GM19099 (cell line): Measurements from ENCODE around the gene ZNF362.

Experiments used
- POLR2A ChIP-seq: IDR thresholded peaks from 3 replicates; pipeline ENCODE4 v1.6.1; 2011; ENCODE audit warnings: low read depth; ENCODE audit not compliant: insufficient read length; ENCODE audit errors: extremely low read depth

The ZNF362 gene

GRCh38 chr1:33270808-33271465 is 14.6 kb downstream of the ZNF362 start:
- no peak for TF ChIP-seq POLR2A

GRCh38 chr1:33271666-33272505 is 15.6 kb downstream of the ZNF362 start:
- no peak for TF ChIP-seq POLR2A

GRCh38 chr1:33272509-33272908 is 16.2 kb downstream of the ZNF362 start:
- TF ChIP-seq POLR2A = no peak

DNA sequence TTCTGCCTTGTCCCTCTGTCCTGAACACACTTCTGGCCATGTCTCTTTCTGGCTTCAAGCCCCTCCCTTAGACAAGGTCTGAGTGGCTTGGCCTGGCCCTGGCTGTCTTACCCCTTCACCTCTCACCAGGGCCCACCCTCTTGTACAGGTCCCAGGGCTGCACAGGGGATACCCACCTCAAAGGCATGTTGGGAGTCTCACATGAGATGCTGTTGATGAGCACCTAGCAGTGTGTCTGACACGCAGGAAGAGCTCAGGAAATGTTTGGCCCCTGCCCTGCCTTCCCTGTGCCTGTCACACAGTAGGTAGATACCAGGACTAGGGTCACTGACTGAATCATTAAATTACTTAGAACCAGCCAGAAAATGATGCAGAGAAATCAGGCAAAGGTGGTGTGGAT is 16.6 kb downstream of the ZNF362 start:
- no peak for TF ChIP-seq POLR2A

DNA sequence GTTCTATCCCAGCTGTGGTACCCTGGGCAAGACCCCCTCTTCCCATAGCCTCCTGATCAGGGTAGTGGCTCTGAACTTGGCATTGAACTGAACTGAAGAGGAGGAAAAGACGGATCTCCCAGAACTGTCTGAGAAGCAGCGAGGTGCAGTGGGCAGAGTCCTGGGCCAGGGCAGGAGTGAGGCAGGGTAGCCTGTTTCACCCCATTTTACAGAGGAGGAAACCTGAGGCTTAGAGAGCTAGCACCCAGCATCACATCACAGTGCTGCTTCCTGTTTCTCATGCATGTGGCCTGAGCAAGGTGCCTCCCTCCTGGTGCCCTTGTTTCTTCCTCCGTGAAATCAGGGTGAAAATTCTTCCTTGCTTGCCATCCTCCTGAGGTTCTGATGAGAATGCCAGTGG is 17.1 kb downstream of the ZNF362 start:
- no peak for TF ChIP-seq POLR2A

GRCh38 chr1:33273961-33274371 is 17.7 kb downstream of the ZNF362 start:
- no peak for TF ChIP-seq POLR2A

DNA sequence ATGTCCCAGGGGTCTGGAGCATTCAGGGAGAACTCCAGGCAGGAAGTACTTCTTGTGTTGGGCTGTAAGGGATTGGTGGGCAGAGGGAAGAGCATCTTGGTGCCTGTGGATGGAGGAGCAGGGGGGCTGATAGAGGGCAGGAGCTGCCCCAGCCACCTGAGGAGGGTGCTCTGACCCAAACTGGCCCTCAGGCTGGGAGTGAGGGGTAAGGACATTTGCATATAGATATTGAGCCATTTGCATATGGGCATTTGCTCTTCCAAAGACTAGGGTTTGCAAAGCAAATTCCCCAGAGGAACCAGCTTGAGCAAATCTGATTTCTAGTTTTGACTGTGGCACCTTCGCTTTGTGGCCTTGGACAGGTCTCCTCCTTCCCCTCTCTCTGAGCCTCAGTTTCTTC is 18.2 kb downstream of the ZNF362 start:
- no peak for TF ChIP-seq POLR2A

DNA sequence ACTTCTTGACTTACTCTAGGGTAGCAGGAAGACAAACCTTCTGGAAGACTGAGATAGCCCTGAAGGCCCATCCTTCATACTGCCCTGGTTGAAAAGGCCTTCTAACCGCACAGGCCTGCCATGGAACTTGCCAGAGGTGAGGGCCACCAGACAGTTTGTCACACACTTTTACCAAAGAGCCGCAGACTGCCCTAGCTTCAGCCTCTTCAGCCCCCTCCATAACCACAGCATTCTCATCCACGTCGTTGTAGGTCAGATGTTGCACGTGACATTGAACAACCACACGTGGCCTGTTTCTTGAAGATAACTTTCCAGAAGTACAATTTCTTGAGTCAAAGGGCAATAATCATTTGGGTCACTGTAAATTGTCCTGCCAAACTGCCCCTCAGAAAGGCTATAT is 18.9 kb downstream of the ZNF362 start:
- no peak for TF ChIP-seq POLR2A

DNA sequence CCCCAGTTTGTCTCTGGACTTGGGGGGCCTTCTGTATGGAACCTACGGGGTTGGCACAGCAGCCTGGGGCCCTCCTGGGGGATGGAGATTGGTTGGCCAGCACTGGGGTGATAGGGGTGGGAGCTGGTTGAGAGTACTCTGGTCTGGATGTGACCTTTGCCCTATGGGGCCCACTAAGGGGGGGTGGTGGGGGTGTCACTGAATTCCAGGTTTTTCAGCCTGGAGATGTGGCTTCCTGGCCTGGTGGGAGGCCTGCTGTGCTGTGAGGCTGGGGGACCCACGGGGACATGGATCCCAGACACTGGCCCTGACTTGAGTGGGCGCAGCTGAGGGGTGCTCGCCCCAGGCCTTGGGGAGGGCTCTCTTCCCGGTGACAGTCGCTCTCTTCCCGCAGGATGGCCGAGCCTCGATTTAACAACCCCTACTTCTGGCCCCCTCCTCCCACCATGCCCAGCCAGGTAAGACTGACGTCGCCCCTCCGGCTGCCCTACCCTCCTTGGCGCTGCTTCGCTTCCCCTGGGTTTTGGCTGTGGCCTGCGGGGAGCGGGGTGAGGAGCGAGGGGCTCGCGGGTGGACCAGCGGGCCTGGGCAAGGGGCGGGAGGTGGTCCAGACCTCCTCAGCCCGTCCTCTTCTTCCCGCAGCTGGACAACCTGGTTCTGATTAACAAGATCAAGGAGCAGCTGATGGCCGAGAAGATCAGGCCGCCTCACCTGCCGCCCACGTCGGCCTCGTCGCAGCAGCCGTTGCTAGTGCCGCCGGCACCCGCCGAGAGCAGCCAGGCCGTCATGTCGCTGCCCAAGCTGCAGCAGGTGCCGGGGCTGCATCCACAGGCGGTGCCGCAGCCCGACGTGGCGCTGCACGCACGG is 19.6 kb downstream of the ZNF362 start:
- no peak for TF ChIP-seq POLR2A

DNA sequence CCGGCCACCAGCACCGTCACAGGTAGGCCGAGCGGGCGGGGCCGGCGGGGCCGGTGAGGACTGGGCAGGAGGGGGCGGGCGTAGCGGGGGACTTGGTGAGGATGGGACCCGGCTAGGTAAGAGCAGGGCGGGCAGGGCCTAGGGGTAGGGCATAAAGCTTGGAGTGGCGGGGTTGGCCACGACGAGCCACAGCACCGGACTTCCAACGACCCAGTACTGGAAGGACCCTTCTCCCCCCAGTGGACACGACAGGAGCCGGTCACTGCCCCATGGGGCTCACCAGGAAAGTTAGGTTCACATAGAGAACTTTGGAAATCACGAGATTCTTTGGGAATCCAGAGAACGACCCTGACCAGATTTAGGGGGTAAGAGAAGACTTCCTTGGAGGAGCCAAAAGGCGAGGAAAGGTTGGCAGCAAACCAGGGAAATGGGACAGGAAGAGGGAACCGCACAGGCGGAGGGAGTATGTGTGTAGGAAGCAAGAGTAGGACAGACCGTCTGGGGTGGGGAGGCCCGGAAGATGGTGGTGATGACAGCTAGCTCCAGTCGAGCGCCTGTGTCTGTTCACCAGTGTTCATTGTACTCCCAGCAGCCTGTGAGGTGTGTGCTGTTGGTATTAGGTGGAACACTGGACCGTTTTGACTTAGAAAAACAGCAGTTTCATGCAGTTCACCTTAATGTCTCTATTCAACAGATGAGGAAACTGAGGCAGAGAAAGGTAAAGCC is 20.4 kb downstream of the ZNF362 start:
- TF ChIP-seq POLR2A = no peak

DNA sequence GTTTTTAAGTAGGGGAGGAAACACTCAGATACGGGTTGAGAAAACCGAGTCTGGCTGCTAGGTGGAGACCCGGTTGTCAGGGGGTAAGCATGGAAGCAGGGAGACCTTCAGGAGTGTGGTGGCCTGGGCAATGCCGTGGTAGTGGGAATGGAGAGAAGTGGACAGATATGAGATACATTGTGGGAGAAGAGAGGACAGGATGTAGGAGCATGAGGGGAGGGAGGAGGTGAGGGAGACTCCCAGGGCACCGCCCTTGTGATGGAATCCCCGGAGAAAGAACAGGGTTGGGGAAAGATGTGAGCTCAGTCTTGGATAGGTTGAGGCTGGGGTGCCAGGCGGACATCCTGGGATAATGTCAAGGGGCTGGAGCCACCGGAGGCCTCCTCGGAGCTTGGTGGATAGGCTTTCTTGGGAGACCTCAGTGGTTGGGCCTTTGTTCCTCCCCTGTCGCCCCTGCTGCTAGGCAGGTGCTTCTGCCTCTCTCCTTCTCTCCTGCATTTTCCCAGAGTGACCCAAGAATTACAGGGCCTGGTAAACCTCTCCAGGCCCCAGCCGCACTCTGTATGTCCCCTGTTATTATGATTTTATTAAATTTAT is 21.3 kb downstream of the ZNF362 start:
- no peak for TF ChIP-seq POLR2A

DNA sequence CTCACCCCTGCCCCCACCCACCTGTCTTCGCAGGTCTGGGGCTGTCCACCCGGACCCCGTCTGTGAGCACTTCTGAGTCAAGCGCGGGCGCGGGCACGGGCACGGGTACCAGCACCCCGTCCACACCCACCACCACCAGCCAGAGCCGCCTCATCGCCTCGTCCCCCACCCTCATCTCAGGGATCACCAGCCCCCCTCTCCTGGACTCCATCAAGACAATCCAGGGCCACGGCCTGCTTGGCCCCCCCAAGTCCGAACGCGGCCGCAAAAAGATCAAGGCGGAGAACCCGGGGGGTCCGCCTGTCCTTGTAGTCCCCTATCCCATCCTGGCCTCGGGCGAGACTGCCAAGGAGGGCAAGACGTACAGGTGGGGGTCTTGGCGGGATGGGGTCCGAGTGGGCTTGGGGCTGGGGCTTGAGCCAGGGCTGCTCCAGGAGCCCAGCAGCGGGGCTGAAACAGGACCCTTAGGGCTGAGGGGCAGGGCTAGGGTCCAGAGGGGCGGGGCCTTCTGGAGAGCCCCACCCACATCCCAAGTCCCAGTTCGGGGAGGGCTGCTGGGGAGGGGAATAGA is 23.9 kb downstream of the ZNF362 start:
- no peak for TF ChIP-seq POLR2A

- no peak for TF ChIP-seq POLR2A
Measured at GRCh38 chr1:33281554-33282303, 25.4 kb downstream of the ZNF362 start.

DNA sequence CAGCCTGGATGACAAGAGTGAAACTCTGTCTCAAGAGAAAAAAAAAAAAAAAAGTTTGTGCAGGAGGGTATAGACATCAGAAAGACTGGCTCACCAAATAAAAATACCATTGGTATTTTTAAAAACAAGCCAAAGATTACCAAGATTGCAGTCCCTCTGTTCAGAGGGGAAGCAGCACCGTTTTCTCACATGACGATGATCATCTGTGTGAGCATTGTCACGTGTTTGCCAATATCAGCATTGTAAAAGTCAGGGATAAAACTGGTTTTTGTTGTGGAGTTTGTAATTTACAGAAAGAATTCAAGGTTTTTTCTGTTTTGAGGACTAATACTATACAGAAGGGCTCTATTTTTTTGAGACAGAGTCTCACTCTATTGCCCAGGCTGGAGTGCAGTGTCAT is 26.5 kb downstream of the ZNF362 start:
- TF ChIP-seq POLR2A = no peak

GRCh38 chr1:33284049-33284448 is 27.8 kb downstream of the ZNF362 start:
- no peak for TF ChIP-seq POLR2A
